Measurements from ENCODE around the gene DYSF.
"Not testable (repeated sequence)": the region's sequence is repeated elsewhere in the genome, so short reads cannot be mapped to it uniquely, and the experiment has no call there.

The DYSF gene

DNA sequence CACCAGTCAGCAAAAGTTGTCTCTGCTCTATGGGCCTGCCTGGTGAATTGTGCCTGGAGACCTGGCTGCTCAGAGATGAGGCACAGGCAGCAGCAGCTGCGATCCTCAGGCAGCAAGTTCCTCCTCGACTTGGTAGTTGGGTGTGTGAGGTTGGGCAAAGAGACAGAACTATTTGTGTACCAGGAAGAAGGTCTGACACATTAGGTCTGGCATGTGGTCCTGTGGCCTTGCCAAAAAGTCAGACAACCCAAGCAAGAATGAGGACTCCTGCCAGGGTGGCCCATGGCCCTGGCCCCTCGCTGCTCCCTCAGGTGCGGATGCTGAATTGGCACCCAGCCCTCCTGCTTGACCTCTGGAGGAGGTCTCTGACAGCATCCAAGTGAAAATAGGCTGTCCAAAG, 192.7 kb downstream of the DYSF start:
- no peak for DNase-seq (ENCODE audit: low read depth in 2 of 2)

DNA sequence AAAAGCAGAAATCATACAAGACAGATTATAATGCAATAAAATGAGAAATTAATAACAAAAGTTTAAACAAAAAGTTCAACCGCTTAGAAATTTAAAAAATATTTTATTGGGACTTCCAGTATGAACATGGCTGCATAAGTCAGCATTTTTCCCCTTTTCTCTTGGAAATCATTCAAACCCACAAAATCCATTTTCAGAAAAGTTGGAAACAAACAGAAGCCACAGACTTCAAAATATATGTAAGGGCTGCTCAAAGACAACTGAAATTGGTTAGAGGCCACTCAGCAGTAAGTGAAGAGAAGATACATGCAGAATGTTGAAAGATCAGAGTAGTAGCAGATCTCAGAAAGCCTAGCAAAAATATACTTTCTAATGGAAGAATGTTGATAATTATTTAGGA, 194.0 kb downstream of the DYSF start:
- DNase-seq (ENCODE audit: low read depth in 2 of 2) = no peak

GRCh38 chr2:71655498-71655897, 202.1 kb downstream of the DYSF start:
- DNase-seq (ENCODE audit: low read depth in 2 of 2) = no peak

GRCh38 chr2:71658256-71658655, 204.9 kb downstream of the DYSF start:
- not testable (repeated sequence) for DNase-seq (ENCODE audit: low read depth in 2 of 2)

- no peak for DNase-seq (ENCODE audit: low read depth in 2 of 2)
These were observed 205.4 kb downstream of the DYSF start for GRCh38 chr2:71658771-71659170.

DNA sequence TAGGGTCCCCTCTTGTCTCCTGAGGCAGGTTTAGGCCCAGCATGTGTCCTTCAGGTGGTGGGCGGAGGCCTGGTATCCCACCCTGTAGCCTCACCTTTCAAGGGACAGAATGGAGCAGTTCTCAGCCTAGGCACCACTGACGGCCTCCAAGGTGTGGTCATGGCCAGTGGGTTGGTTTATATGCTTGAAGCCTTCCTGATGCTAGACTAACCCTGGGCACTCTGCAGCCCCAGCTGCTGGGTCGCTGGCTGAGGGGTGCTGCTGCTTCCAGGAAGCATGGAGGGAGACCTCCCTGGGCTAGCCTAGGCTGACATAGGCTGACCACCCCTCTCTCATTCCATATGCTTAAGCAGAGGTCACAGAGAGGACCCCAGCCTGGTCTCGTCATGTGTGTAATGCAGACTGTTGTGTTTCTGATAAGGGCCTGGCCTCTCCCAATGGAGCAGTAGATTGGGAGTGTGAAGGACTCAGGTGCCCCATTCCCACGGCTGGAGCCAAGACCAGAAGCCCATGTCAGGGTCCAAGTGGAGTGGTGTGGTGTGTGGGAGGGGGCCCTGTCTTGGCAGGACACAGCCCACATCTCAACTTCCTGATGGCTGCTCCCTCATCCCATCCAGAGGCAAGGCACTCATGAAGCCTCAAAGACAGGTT, 206.6 kb downstream of the DYSF start:
- no peak for DNase-seq (ENCODE audit: low read depth in 2 of 2)

GRCh38 chr2:71661782-71662181, 208.4 kb downstream of the DYSF start:
- DNase-seq (ENCODE audit: low read depth in 2 of 2) = no peak

- no peak for DNase-seq (ENCODE audit: low read depth in 2 of 2)
These were observed 209.5 kb downstream of the DYSF start for GRCh38 chr2:71662665-71663394.

DNA sequence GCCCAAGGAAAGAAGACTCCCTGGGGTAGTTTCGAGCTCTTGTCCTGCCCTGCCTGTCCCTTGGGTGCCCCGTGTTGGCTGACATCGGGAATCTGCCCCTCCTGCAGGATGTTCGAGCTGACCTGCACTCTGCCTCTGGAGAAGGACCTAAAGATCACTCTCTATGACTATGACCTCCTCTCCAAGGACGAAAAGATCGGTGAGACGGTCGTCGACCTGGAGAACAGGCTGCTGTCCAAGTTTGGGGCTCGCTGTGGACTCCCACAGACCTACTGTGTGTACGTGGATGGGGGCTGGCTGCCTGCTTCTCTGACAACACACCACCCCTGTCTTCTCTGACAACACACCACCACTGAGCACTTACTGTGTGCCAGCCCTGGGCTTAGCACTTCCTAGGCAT, 210.8 kb downstream of the DYSF start:
- DNase-seq (ENCODE audit: low read depth in 2 of 2) = no peak

- DNase-seq (ENCODE audit: low read depth in 2 of 2) = no peak
These were observed 212.1 kb downstream of the DYSF start for GRCh38 chr2:71665168-71666093.

DNA sequence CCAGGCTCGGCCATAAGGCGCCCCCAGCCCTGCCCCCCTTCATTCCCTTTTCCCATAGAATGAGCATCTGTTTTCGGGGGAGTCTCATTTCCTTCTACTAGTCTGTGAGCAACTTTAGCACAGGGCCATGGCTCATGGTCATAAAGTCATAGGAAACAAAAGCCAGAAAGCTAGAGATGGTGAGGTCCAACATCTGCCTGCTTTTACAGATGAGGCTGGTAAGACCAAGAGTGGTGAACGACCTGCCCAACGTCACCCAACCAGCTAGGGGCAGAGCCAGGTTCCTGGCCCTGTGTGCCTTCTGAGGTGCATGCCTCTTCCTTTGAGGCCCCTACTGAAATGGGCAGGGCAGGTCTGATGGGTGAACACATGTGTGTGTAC, 212.7 kb downstream of the DYSF start:
- no peak for DNase-seq (ENCODE audit: low read depth in 2 of 2)

- no peak for DNase-seq (ENCODE audit: low read depth in 2 of 2)
These were observed 214.2 kb downstream of the DYSF start for GRCh38 chr2:71667256-71668182.

GRCh38 chr2:71668326-71669057, 215.1 kb downstream of the DYSF start:
- no peak for DNase-seq (ENCODE audit: low read depth in 2 of 2)

GRCh38 chr2:71669058-71669456, 215.7 kb downstream of the DYSF start:
- DNase-seq (ENCODE audit: low read depth in 2 of 2) = no peak

- no peak for DNase-seq (ENCODE audit: low read depth in 2 of 2)
These were observed 216.5 kb downstream of the DYSF start for GRCh38 chr2:71669628-71670429.

GRCh38 chr2:71670430-71670795, 217.1 kb downstream of the DYSF start:
- no peak for DNase-seq (ENCODE audit: low read depth in 2 of 2)

DNA sequence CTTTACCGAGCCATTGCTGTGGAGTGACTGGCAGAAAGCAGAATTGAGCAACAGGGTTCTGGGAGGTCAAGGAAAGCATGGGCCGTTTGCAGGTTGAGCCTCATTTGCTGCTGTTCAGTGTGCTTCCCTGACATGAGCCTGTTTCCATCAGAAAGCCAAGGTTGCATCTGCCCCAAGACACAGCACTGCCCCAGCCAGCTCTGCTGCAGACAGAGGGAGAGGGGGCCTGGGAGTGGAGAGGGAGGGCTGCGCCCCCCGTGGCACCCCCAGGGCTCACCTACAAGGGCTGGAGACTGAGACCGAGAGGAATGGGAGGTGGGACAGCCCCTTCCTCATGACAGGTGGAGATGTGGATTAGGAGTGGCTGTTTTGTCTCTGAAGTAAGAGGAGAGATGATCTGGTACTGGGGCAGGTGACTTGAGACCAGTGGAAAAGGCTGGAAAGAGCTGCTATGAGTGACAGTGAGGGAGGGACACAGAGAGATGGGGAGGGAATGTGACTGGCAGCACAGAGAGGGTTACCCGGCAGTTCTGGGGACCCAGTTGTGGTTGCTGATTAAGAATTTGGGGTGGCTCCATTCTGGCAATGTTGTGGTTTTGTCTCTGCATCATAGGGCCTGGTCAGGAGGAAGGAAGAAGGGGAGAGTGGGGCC, 218.0 kb downstream of the DYSF start:
- no peak for DNase-seq (ENCODE audit: low read depth in 2 of 2)

DNA sequence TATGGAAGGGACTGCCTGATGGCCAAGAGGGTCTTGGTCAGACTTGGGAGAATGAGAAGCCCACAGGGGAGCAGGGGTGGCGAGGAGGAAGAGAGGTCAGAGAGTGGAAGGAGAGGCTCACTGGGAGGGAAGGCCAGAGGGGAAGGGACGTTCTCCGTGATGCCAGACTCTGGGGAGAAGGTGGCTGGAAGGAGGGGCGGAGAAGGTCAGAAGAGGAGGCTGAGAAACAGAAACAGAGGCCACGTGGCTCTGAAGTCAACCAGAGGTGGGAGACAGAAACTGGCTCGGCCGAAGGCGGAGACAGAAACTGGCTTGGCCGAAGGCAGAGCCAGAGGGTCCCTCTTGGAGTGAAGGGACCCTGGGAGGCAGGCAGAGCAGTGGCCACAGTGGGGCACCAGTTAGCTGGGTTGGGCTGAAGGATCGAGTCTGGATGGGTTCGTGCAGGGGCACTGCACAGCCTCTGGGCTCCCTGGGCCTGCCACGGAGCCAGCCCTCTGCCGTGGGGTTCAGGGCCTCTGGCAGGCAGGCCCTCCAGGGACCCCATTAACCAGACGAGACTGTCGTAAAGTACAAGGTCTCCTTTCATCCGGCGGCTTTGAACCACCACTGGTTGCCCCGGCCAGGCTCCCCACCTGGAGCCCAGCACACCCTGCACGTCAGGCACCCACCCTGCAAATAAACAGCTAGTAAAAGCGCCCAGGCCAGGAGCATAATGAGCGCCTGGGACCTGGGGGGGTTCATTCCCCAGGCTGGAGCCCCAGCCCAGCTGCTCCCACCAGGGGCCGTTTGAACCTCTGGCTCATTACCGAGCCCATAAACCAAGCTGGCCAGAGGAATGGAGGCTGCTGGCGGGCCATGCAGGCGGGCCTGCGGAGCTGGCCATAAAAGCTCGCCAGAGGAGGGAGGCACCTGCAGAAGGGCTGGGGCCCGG, 218.8 kb downstream of the DYSF start:
- no peak for DNase-seq (ENCODE audit: low read depth in 2 of 2)

Data from stimulated activated CD4-positive, alpha-beta T cell treated with anti-CD3 and anti-CD28 coated beads, Interleukin-4, amount 100 ng/mL, for 48 hours (primary cell).